DOHH2 (cell line): ENCODE data around the gene KRT20.

Experiments used
- H3F3A ChIP-seq: fragments of 200-600 bp; sonication (generic), shearing (Covaris generic); 2 replicates; pipeline ENCODE4 v1.6.0; 2016; ENCODE audit warnings: antibody characterized with exemption, mild to moderate bottlenecking; ENCODE audit not compliant: control insufficient read depth, insufficient read depth
- H3K27ac ChIP-seq: fragments of 200-600 bp; sonication (generic); 2 replicates; pipeline ENCODE4 v1.5.1; 2014; ENCODE audit warnings: low read depth, mild to moderate bottlenecking, low read length, moderate library complexity
- H3K27me3 ChIP-seq: fragments of 200-600 bp; sonication (generic); 2 replicates; pipeline ENCODE4 v1.6.1; 2014; ENCODE audit warnings: mild to moderate bottlenecking, low read length, mixed read lengths; ENCODE audit not compliant: control insufficient read depth
- H3K36me3 ChIP-seq: fragments of 200-600 bp; sonication (generic); 2 replicates; pipeline ENCODE4 v1.6.1; 2014; ENCODE audit warnings: mild to moderate bottlenecking, low read length, moderate library complexity, mixed read lengths; ENCODE audit not compliant: control insufficient read depth
- H3K4me1 ChIP-seq: fragments of 200-600 bp; sonication (generic); 2 replicates; pipeline ENCODE4 v1.6.1; 2014; ENCODE audit warnings: mild to moderate bottlenecking, low read length, mixed read lengths; ENCODE audit not compliant: control insufficient read depth
- H3K4me2 ChIP-seq: fragments of 200-600 bp; sonication (generic); 2 replicates; pipeline ENCODE4 v1.6.0; 2014; ENCODE audit warnings: mild to moderate bottlenecking, low read length, moderate library complexity
- H3K4me3 ChIP-seq: fragments of 200-600 bp; sonication (generic); 2 replicates; pipeline ENCODE4 v1.5.1; 2014; ENCODE audit warnings: mild to moderate bottlenecking, low read length, mixed read lengths
- H3K79me2 ChIP-seq: fragments of 200-600 bp; sonication (generic); 2 replicates; pipeline ENCODE4 v1.6.1; 2014; ENCODE audit warnings: mild to moderate bottlenecking, low read length, mixed read lengths; ENCODE audit not compliant: control insufficient read depth
- H3K9me2 ChIP-seq: fragments of 200-600 bp; sonication (generic); replicated peaks from 2 replicates; pipeline ENCODE4 v1.6.1; 2014; ENCODE audit warnings: mild to moderate bottlenecking, low read length, mixed read lengths; ENCODE audit not compliant: control insufficient read depth
- H3K9me3 ChIP-seq: fragments of 200-600 bp; sonication (generic); 2 replicates; pipeline ENCODE4 v1.6.1; 2014; ENCODE audit warnings: antibody characterized with exemption, low read length, mixed read lengths; ENCODE audit not compliant: control insufficient read depth, insufficient read depth
- H4K20me1 ChIP-seq: fragments of 200-600 bp; sonication (generic); 2 replicates; pipeline ENCODE4 v1.6.0; 2014; ENCODE audit warnings: low read depth, mild to moderate bottlenecking, antibody characterized with exemption, low read length, moderate library complexity; ENCODE audit not compliant: control insufficient read depth, insufficient read depth
- CTCF ChIP-seq: fragments of 200-600 bp; sonication (generic); IDR thresholded peaks from one replicate; pipeline ENCODE4 v1.5.1; 2014; ENCODE audit warnings: antibody characterized with exemption, mild to moderate bottlenecking, low read depth, low read length; ENCODE audit not compliant: poor library complexity, severe bottlenecking
- EZH2phosphoT487 ChIP-seq: fragments of 200-600 bp; sonication (generic); IDR thresholded peaks from 2 replicates; pipeline ENCODE4 v1.6.1; 2017; ENCODE audit warnings: borderline replicate concordance, mild to moderate bottlenecking, antibody characterized with exemption, low read length, moderate library complexity, mixed read lengths

Gene KRT20

GRCh38 chr17:40848583-40849235, 36.3 kb downstream of the KRT20 start:
- Histone ChIP-seq H3K4me1 (no peaks in the 10 kb centered on the region), H3K27ac (no peak overlapping the region), H4K20me1 (no peaks in the 10 kb centered on the region), H3K36me3 (no peaks in the 10 kb centered on the region), H3K4me2 (no peak overlapping the region), H3K27me3 (peaks cover 30% of the 10 kb centered on the region), H3F3A (no peaks in the 10 kb centered on the region), H3K79me2 (no peaks in the 10 kb centered on the region), H3K9me2 (no peaks in the 10 kb centered on the region), H3K9me3 (no peaks in the 10 kb centered on the region), H3K4me3 (no peak overlapping the region)
- TF ChIP-seq EZH2phosphoT487, result no peak
- no peak for TF ChIP-seq CTCF

GRCh38 chr17:40846515-40847144, 38.4 kb downstream of the KRT20 start:
- H3K4me1 ChIP-seq, result no peaks in the 10 kb centered on the region
- no peak overlapping the region for H3K4me2 ChIP-seq
- peaks cover 31% of the 10 kb centered on the region for H3K27me3 ChIP-seq
- H3K9me3 ChIP-seq, result no peaks in the 10 kb centered on the region
- no peaks in the 10 kb centered on the region for H3F3A ChIP-seq
- H3K36me3 ChIP-seq, result no peaks in the 10 kb centered on the region
- H3K27ac ChIP-seq, result no peak overlapping the region
- TF ChIP-seq CTCF (no peak), EZH2phosphoT487 (no peak)
- no peaks in the 10 kb centered on the region for H3K9me2 ChIP-seq
- no peaks in the 10 kb centered on the region for H4K20me1 ChIP-seq
- no peaks in the 10 kb centered on the region for H3K79me2 ChIP-seq
- no peak overlapping the region for H3K4me3 ChIP-seq

- H3K4me3 ChIP-seq, result no peak overlapping the region
- no peaks in the 10 kb centered on the region for H3K79me2 ChIP-seq
- no peaks in the 10 kb centered on the region for H4K20me1 ChIP-seq
- no peaks in the 10 kb centered on the region for H3F3A ChIP-seq
- H3K36me3 ChIP-seq, result no peaks in the 10 kb centered on the region
- no peaks in the 10 kb centered on the region for H3K9me3 ChIP-seq
- H3K4me1 ChIP-seq, result no peaks in the 10 kb centered on the region
- no peak overlapping the region for H3K4me2 ChIP-seq
- no peak overlapping the region for H3K27ac ChIP-seq
- TF ChIP-seq EZH2phosphoT487, result no peak
- no peak for TF ChIP-seq CTCF
- no peaks in the 10 kb centered on the region for H3K9me2 ChIP-seq
- peaks cover 26% of the 10 kb centered on the region for H3K27me3 ChIP-seq
Observed at GRCh38 chr17:40844671-40845107, 40.4 kb downstream of the KRT20 start.
